ENCODE measurements around the gene KYNU. TPM values are rescaled to one million over a fixed set of nuclear protein-coding genes. Genes with fewer than 3 reads are reported as not detected.

Gene KYNU
- total RNA-seq, 1 donor from 2014 or later = 1.3 TPM

- DNase-seq (ENCODE audit: low read depth) = no peak
- H3K4me3 ChIP-seq (ENCODE audit: low read depth, low read length) = no peak overlapping the region
- TF ChIP-seq CTCF (conservative IDR thresholded peaks at IDR 0.05; ENCODE audit: low read depth, low read length) = no peak
These were observed 6.9 kb upstream of the KYNU start for GRCh38 chr2:142870526-142870925.

- H3K4me3 ChIP-seq (ENCODE audit: low read depth, low read length) = no peak overlapping the region
- DNase-seq (ENCODE audit: low read depth) = no peak
These were observed 6.1 kb upstream of the KYNU start for GRCh38 chr2:142871396-142871795.

GRCh38 chr2:142872882-142873724 lies 4.4 kb upstream of the KYNU start:
- no peak overlapping the region for H3K4me3 ChIP-seq (ENCODE audit: low read depth, low read length)
- no peak for DNase-seq (ENCODE audit: low read depth)
- TF ChIP-seq CTCF (conservative IDR thresholded peaks at IDR 0.05; ENCODE audit: low read depth, low read length) = no peak

More at GRCh38 chr2:142871396-142871795, 6.1 kb upstream of the KYNU start:
- no peak for TF ChIP-seq CTCF (conservative IDR thresholded peaks at IDR 0.05; ENCODE audit: low read depth, low read length)

- H3K4me3 ChIP-seq (ENCODE audit: low read depth, low read length) = no peak overlapping the region
- DNase-seq (ENCODE audit: low read depth) = no peak
- no peak for TF ChIP-seq CTCF (conservative IDR thresholded peaks at IDR 0.05; ENCODE audit: low read depth, low read length)
These were observed 3.6 kb upstream of the KYNU start for GRCh38 chr2:142873831-142874287.

GRCh38 chr2:142874293-142874814 lies 3.1 kb upstream of the KYNU start:
- no peak for TF ChIP-seq CTCF (conservative IDR thresholded peaks at IDR 0.05; ENCODE audit: low read depth, low read length)
- no peak overlapping the region for H3K4me3 ChIP-seq (ENCODE audit: low read depth, low read length)
- peak; percentile 91 for DNase-seq (ENCODE audit: low read depth)

GRCh38 chr2:142875010-142875409 lies 2.5 kb upstream of the KYNU start:
- H3K4me3 ChIP-seq (ENCODE audit: low read depth, low read length) = no peak overlapping the region
- DNase-seq (ENCODE audit: low read depth) = no peak
- TF ChIP-seq CTCF (conservative IDR thresholded peaks at IDR 0.05; ENCODE audit: low read depth, low read length) = no peak

Data from epithelial cell of proximal tubule (primary cell).